ENCODE results near the gene SKAP1. TPM values are rescaled to one million over a fixed set of nuclear protein-coding genes. Genes with fewer than 3 reads are reported as not detected.

The SKAP1 gene
- polyA plus RNA-seq, 1 donor from 2014 or later: 11.5 TPM

GRCh38 chr17:48101012-48101720 is 328.8 kb downstream of the SKAP1 start, which contains the start of gene CBX1:
TSS of gene CBX1 (minus strand) at chr17:48101478. CDS start at chr17:48077004, 24,474 bp downstream.
- Mint-ChIP-seq H3K36me3 (no peaks in the 10 kb centered on the region), H3K9me3 (no peaks in the 10 kb centered on the region), H3K4me1 (peaks cover 14 to 30% (median 27%) of the 10 kb centered on the region in 3 donors), H3K27ac (peak within 1 kb of the TSS; percentile 88 to 95 (median 89)), H3K4me3 (peak within 1 kb of the TSS; percentile 88 to 97 (median 94)), H3K27me3 (no peaks in the 10 kb centered on the region)

GRCh38 chr17:48100591-48101011 is 329.4 kb downstream of the SKAP1 start:
- H3K27ac Mint-ChIP-seq: peak overlapping the region; percentile 88 to 95 (median 89)
- peak overlapping the region; percentile 88 to 97 (median 94) for H3K4me3 Mint-ChIP-seq
- no peaks in the 10 kb centered on the region for H3K36me3 Mint-ChIP-seq
- no peaks in the 10 kb centered on the region for H3K27me3 Mint-ChIP-seq
- H3K4me1 Mint-ChIP-seq: peaks cover 14 to 30% (median 27%) of the 10 kb centered on the region in 3 donors
- H3K9me3 Mint-ChIP-seq: no peaks in the 10 kb centered on the region

GRCh38 chr17:48100160-48100559 is 329.9 kb downstream of the SKAP1 start:
- no peaks in the 10 kb centered on the region for H3K9me3 Mint-ChIP-seq
- H3K36me3 Mint-ChIP-seq: no peaks in the 10 kb centered on the region
- no peaks in the 10 kb centered on the region for H3K27me3 Mint-ChIP-seq
- peaks cover 14 to 30% (median 29%) of the 10 kb centered on the region in 3 donors for H3K4me1 Mint-ChIP-seq
- H3K4me3 Mint-ChIP-seq: peak overlapping the region; percentile 0 to 97 (median 65)
- H3K27ac Mint-ChIP-seq: peak overlapping the region in 1 of 3 donors; percentile 89

- no peak overlapping the region for H3K27ac Mint-ChIP-seq
- H3K9me3 Mint-ChIP-seq: no peaks in the 10 kb centered on the region
- peaks cover 3 to 21% (median 12%) of the 10 kb centered on the region in 3 donors for H3K4me1 Mint-ChIP-seq
- no peaks in the 10 kb centered on the region for H3K27me3 Mint-ChIP-seq
- H3K4me3 Mint-ChIP-seq: no peak overlapping the region
- H3K36me3 Mint-ChIP-seq: no peaks in the 10 kb centered on the region
These were observed 334.4 kb downstream of the SKAP1 start for GRCh38 chr17:48095611-48096010.

- H3K36me3 Mint-ChIP-seq: no peaks in the 10 kb centered on the region
- H3K4me1 Mint-ChIP-seq: peaks cover 2 to 21% (median 11%) of the 10 kb centered on the region in 3 donors
- H3K27ac Mint-ChIP-seq: no peak overlapping the region
- no peaks in the 10 kb centered on the region for H3K27me3 Mint-ChIP-seq
- H3K9me3 Mint-ChIP-seq: no peaks in the 10 kb centered on the region
- H3K4me3 Mint-ChIP-seq: no peak overlapping the region
These were observed 336.5 kb downstream of the SKAP1 start for GRCh38 chr17:48093341-48094045.

- Mint-ChIP-seq H3K36me3 (no peaks in the 10 kb centered on the region), H3K4me1 (peaks cover 0 to 16% (median 6%) of the 10 kb centered on the region in 3 donors), H3K27me3 (no peaks in the 10 kb centered on the region), H3K27ac (no peak overlapping the region), H3K4me3 (no peak overlapping the region), H3K9me3 (no peaks in the 10 kb centered on the region)
These were observed 345.1 kb downstream of the SKAP1 start for GRCh38 chr17:48084932-48085331.

Other genes with a start within 250 kb of the SKAP1 start
- not detected for gene HOXB1, start 100.8 kb upstream of the SKAP1 start, polyA plus RNA-seq
- gene HOXB2, start 114.9 kb upstream of the SKAP1 start, polyA plus RNA-seq: 0.94 TPM
- gene HOXB4, start 148.1 kb upstream of the SKAP1 start, polyA plus RNA-seq: 0.14 TPM
- gene HOXB3, start 160.0 kb upstream of the SKAP1 start, polyA plus RNA-seq: 0.34 TPM
- not detected for gene HOXB5, start 163.6 kb upstream of the SKAP1 start, polyA plus RNA-seq
- gene HOXB6, start 174.8 kb upstream of the SKAP1 start, polyA plus RNA-seq: not detected
- not detected for gene HOXB7, start 180.8 kb upstream of the SKAP1 start, polyA plus RNA-seq
- not detected for gene HOXB8, start 185.1 kb upstream of the SKAP1 start, polyA plus RNA-seq
- not detected for gene HOXB9, start 196.1 kb upstream of the SKAP1 start, polyA plus RNA-seq